K562 (cell line): ENCODE results near the gene TUT1. TPM values are rescaled to one million over a fixed set of nuclear protein-coding genes. Genes with fewer than 3 reads are reported as not detected.
A peak's percentile ranks its signal among the peaks of the same experiment; 100 is the strongest.

Experiments
- ATAC-seq: fragments of 200-7000 bp; cut with Tn5 transposase; 3 replicates; pipeline ENCODE4 v1.9.1; 2020; ENCODE audit warnings: moderate library complexity
- BruUV-seq: library from RNA; stranded (reverse); fragments of 400-500 nt; replicated peaks from 2 replicates; lab custom pipeline; 2021; lab: Mats Ljungman, UMichigan
- CTCF ChIA-PET: fragments of 300-600 bp; formaldehyde crosslinking; extraction: SDS; loops from one replicate; lab custom pipeline; 2021; ENCODE audit warnings: low intra/inter-chr PET ratio; lab: Yijun Ruan, JAX
- POLR2A ChIA-PET: fragments of 300-600, 350-650 bp; sonication (Branson Sonifier 250); formaldehyde crosslinking; extraction: SDS; loops from one replicate; lab custom pipeline; 2021; ENCODE audit warnings: antibody characterized with exemption, inconsistent platforms; lab: Yijun Ruan, JAX
- DNase-seq, 4 experiments: peaks; one replicate each; pipeline versions ENCODE4 v3.0.0 to v3.0.0-alpha.2; 2011 to 2018; ENCODE audit warnings: low spot score in 3 of 4, mixed read lengths in 3 of 4; ENCODE audit errors: extremely low read depth in 1 of 4
- FAIRE-seq: peaks from 2 replicates; lab custom pipeline; 2011; peaks lifted over from hg19 to GRCh38; lab: Jason Lieb, UNC
- H2AFZ ChIP-seq: 2 replicates; pipeline ENCODE4 v1.6.0; 2011; ENCODE audit warnings: low read depth, low read length, control low read depth, inconsistent platforms
- H3K27ac ChIP-seq: fragments of 200-600 bp; 3 replicates; pipeline ENCODE4 v1.8.0; 2011; ENCODE audit warnings: low read depth, mild to moderate bottlenecking, control low read depth, inconsistent platforms, low read length, moderate library complexity, mixed read lengths; ENCODE audit errors: extremely low read depth
- H3K27me3 ChIP-seq, 2 experiments: fragments of 300-600 bp in 1 of 2; 2 replicates in 1 of 2; 3 replicates in 1 of 2; pipeline versions ENCODE4 v1.6.0 to v1.8.0; 2011; ENCODE audit warnings: inconsistent platforms in 2 of 2, low read length in 2 of 2, mild to moderate bottlenecking in 1 of 2, mixed read lengths in 1 of 2, moderate library complexity in 1 of 2; ENCODE audit not compliant: control insufficient read depth in 2 of 2, insufficient read depth in 2 of 2
- H3K36me3 ChIP-seq: fragments of 300-600 bp; 3 replicates; pipeline ENCODE4 v1.8.0; 2011; ENCODE audit warnings: mild to moderate bottlenecking, low read length, inconsistent platforms; ENCODE audit not compliant: control insufficient read depth, insufficient read depth
- H3K4me1 ChIP-seq, 2 experiments: fragments of 200-600 bp in 1 of 2; replicated peaks in 1 of 2; 2 replicates in 1 of 2; 3 replicates in 1 of 2; pipeline versions ENCODE4 v1.5.1 to v1.8.0; 2011; ENCODE audit warnings: inconsistent platforms in 2 of 2, low read length in 2 of 2, mild to moderate bottlenecking in 1 of 2, mixed read lengths in 1 of 2, moderate library complexity in 1 of 2; ENCODE audit not compliant: control insufficient read depth in 2 of 2, insufficient read depth in 2 of 2
- H3K4me2 ChIP-seq: 2 replicates; pipeline ENCODE4 v1.6.1; 2011; ENCODE audit warnings: low read length, control low read depth, inconsistent platforms, mixed read lengths; ENCODE audit not compliant: insufficient read depth
- H3K4me3 ChIP-seq: fragments of 200-600 bp; sonication (generic), shearing (Covaris generic); 2 replicates; pipeline ENCODE4 v1.5.1; 2016; ENCODE audit warnings: control low read depth, inconsistent platforms
- H3K79me2 ChIP-seq: fragments of 200-600 bp; 3 replicates; pipeline ENCODE4 v1.8.0; 2011; ENCODE audit warnings: low read length, inconsistent platforms; ENCODE audit not compliant: control insufficient read depth, insufficient read depth
- H3K9ac ChIP-seq, 2 experiments: 2 replicates each; pipeline versions ENCODE4 v1.6.0 to v1.6.1; 2011; ENCODE audit warnings: low read depth in 2 of 2, low read length in 2 of 2, control low read depth in 1 of 2, inconsistent platforms in 1 of 2, mild to moderate bottlenecking in 1 of 2, mixed read lengths in 1 of 2; ENCODE audit not compliant: insufficient read depth in 1 of 2
- H3K9me1 ChIP-seq: one replicate; pipeline ENCODE4 v1.6.0; 2011; ENCODE audit warnings: inconsistent platforms, mild to moderate bottlenecking, low read length, moderate library complexity; ENCODE audit not compliant: control insufficient read depth, insufficient read depth
- H3K9me3 ChIP-seq: replicated peaks from 2 replicates; pipeline ENCODE4 v1.5.1; 2011; ENCODE audit warnings: low read depth, low read length, inconsistent platforms; ENCODE audit not compliant: control insufficient read depth, insufficient read depth
- H4K20me1 ChIP-seq: replicated peaks from 2 replicates; pipeline ENCODE4 v1.6.1; 2011; ENCODE audit warnings: low read length, inconsistent platforms, mixed read lengths; ENCODE audit not compliant: control insufficient read depth, insufficient read depth
- BCOR ChIP-seq: fragments of 450-650 bp; IDR thresholded peaks from 2 replicates; pipeline ENCODE4 v1.6.1; 2016
- CBX1 ChIP-seq: sonication (generic); IDR thresholded peaks from 2 replicates; pipeline ENCODE4 v1.6.1; 2016; ENCODE audit warnings: antibody characterized with exemption, low read depth, mild to moderate bottlenecking
- CREB3 ChIP-seq: fragments of 450-650 bp; conservative IDR thresholded peaks from 2 replicates; pipeline ENCODE4 v1.6.1; 2016; ENCODE audit warnings: missing genetic modification characterization, low read depth, mild to moderate bottlenecking, missing compliant biosample characterization, moderate library complexity
- E2F8 ChIP-seq: fragments of 450-650 bp; IDR thresholded peaks from 2 replicates; pipeline ENCODE4 v1.7.1; 2018; ENCODE audit warnings: mild to moderate bottlenecking, low read depth; ENCODE audit not compliant: partially characterized antibody
- FOXM1 ChIP-seq, 2 experiments: fragments of 450-650 bp in 1 of 2; sonication (generic) in 1 of 2; formaldehyde crosslinking in 1 of 2; IDR thresholded peaks; 2 replicates each; pipeline versions ENCODE4 v1.6.1 to v1.9.0; 2017 to 2022; ENCODE audit warnings: low read depth in 2 of 2, mild to moderate bottlenecking in 2 of 2, missing genetic modification reagents in 1 of 2, moderate library complexity in 1 of 2
- HNRNPLL ChIP-seq: fragments of 200-400 bp; formaldehyde crosslinking; IDR thresholded peaks from 2 replicates; pipeline ENCODE4 v1.6.1; 2017; ENCODE audit warnings: low read length, low read depth, mild to moderate bottlenecking; ENCODE audit not compliant: poor library complexity, severe bottlenecking
- KAT8 ChIP-seq: fragments of 450-650 bp; IDR thresholded peaks from 2 replicates; pipeline ENCODE4 v1.6.1; 2016; ENCODE audit warnings: low read depth, mild to moderate bottlenecking
- MCM3 ChIP-seq: fragments of 450-650 bp; IDR thresholded peaks from 2 replicates; pipeline ENCODE4 v1.6.1; 2016
- MCM5 ChIP-seq: fragments of 450-650 bp; IDR thresholded peaks from 2 replicates; pipeline ENCODE4 v1.6.1; 2016; ENCODE audit warnings: low read depth
- SRSF9 ChIP-seq: fragments of 200-400 bp; formaldehyde crosslinking; IDR thresholded peaks from 2 replicates; pipeline ENCODE4 v1.6.1; 2017; ENCODE audit warnings: low read depth, low read length, borderline replicate concordance
- TBP ChIP-seq: optimal IDR thresholded peaks from 2 replicates; pipeline ENCODE3; 2011; ENCODE audit warnings: low read depth, low read length, improper control_type of control experiment
- TRIM28 ChIP-seq: fragments of 450-650 bp; IDR thresholded peaks from 2 replicates; pipeline ENCODE4 v1.6.1; 2017
- TSHZ1 ChIP-seq: fragments of 250-450 bp; sonication (Bioruptor Pico); IDR thresholded peaks from 2 replicates; pipeline ENCODE4 v1.4.0; 2020; ENCODE audit warnings: mild to moderate bottlenecking, moderate library complexity
- ZFP36 ChIP-seq: fragments of 150-350 bp; IDR thresholded peaks from 2 replicates; pipeline ENCODE4 v1.6.1; 2018; ENCODE audit warnings: low read length, low read depth; ENCODE audit not compliant: partially characterized antibody
- WGBS: fragments of 100-300 bp; shearing (Covaris generic); methylation state at CpG from one replicate; pipeline ENCODE4 v1.1.6; 2016; ENCODE audit warnings: low coverage, mixed read lengths; ENCODE audit not compliant: insufficient coverage; ENCODE audit errors: missing lambda C conversion rate; 5-methylcytosine and 5-hydroxymethylcytosine counted together
- in situ Hi-C: fragments of 300-500 bp; cut with MboI; formaldehyde crosslinking; loops from 4 replicates; pipeline ENCODE4 v1.15.0; 2018; ENCODE audit warnings: inconsistent platforms, mixed read lengths
- intact Hi-C: fragments of 100-400 bp; cut with micrococcal nuclease; formaldehyde crosslinking; loops from 2 replicates; pipeline ENCODE4 v1.14.2; 2022
- polyA plus RNA-seq, 8 experiments: library from polyadenylated mRNA; depleted of rRNA in 4 of 8; stranded (reverse) in 5 of 8; unstranded in 3 of 8; fragments of >200 nt; fragmentation: Nextera tagmentation in 2 of 8; fragmentation: Illumina TruSeq in 1 of 8; extraction: Ambion mirVana in 2 of 8; extraction: Trizol in 1 of 8; gene quantifications; 2 replicates each; pipeline versions ENCODE4 v1.2.1 to v1.2.3, GENCODE V29; 2011 to 2014; ENCODE audit warnings: inconsistent platforms in 1 of 8, missing spikeins in 1 of 8
- total RNA-seq, 7 experiments: library from RNA; depleted of rRNA in 6 of 7; stranded (reverse); fragments of >200 nt in 6 of 7; fragmentation: Illumina TruSeq in 2 of 7; extraction: Trizol in 2 of 7; gene quantifications; 2 replicates each; pipeline versions ENCODE4 v1.2.1 to v1.2.3, GENCODE V29; 2011 to 2021; ENCODE audit warnings: low replicate concordance in 1 of 7

TUT1 gene
- total and polyA plus RNA-seq, 9 of the 15 experiments (the other 6 are each of a cell fraction or from before 2014, with no cell fraction given), result 0.66 to 44.3 (median 15.7) TPM

- BruUV-seq, result TSS peak; percentile 55
- H3K4me1 ChIP-seq, result peaks cover 12 to 18% of the 10 kb centered on the region in 2 experiments; a peak in 4 of 5 replicates
- H3K9me3 ChIP-seq, result no peaks in the 10 kb centered on the region
- peak overlapping the region; percentile 84 for H3K27ac ChIP-seq
- ChIA-PET CTCF (interaction anchor here (1.6 kb wide), 1 partner anchor 9 kb away, joined by 14 read pairs; the partner anchor contains the start of gene EML3), POLR2A (interaction anchor here (0.9 to 2.6 kb wide), 14 partner anchors 9 to 234 kb away, joined by 3 to 24 read pairs (median 4); partner anchors contain the start of genes C11orf98, CSKMT, EML3 and GANAB)
- H3K27me3 ChIP-seq, result no peaks in the 10 kb centered on the region
- H2AFZ ChIP-seq, result peak overlapping the region; percentile 79
- H3K9me1 ChIP-seq, result no peaks in the 10 kb centered on the region
- peaks cover 20% of the 10 kb centered on the region for H3K79me2 ChIP-seq
- no peak for FAIRE-seq
- H4K20me1 ChIP-seq, result no peaks in the 10 kb centered on the region
- H3K36me3 ChIP-seq, result peaks cover 34% of the 10 kb centered on the region; the same call in 2 of the 3 replicates
- no peak for ATAC-seq
- peak overlapping the region; percentile 73 for H3K4me3 ChIP-seq
- WGBS, result 11% methylated on average over 8 of the region's 8 CpGs
- intact Hi-C loops, result no loop called here
- peak overlapping the region; percentile 93 for H3K4me2 ChIP-seq
- peak overlapping the region; percentile 85 to 93 for H3K9ac ChIP-seq
- no peak for DNase-seq
- in situ Hi-C loops, result loop anchor here (10.0 kb wide), 1 partner anchor 1196 kb away; the partner anchor contains the start of gene CPSF7
- no peak for TF ChIP-seq TSHZ1 (CRISPR knock-in tag)
- TF ChIP-seq MCM5, result no peak
- no peak for TF ChIP-seq CREB3
- no peak for TF ChIP-seq E2F8
- peak; percentile 17 for TF ChIP-seq TBP
- peak; percentile 61; the same call in 1 of the 2 replicates for TF ChIP-seq BCOR
- TF ChIP-seq CBX1, result 0 out of 2 replicates have a peak, but pooled peaks have one; percentile 31
- TF ChIP-seq MCM3, result no peak
- no peak for TF ChIP-seq SRSF9
- TF ChIP-seq FOXM1 (IDR thresholded peaks at IDR 0.05; ENCODE audit: low read depth), result no peak
- no peak for TF ChIP-seq FOXM1 (CRISPR knock-in tag; IDR thresholded peaks at IDR 0.05; ENCODE audit: low read depth)
- 0 out of 2 replicates have a peak, but pooled peaks have one; percentile 48 for TF ChIP-seq TRIM28
- TF ChIP-seq KAT8, result no peak
- peak; percentile 93 for TF ChIP-seq ZFP36
- TF ChIP-seq HNRNPLL, result no peak
These were observed 29.8 kb upstream of the TUT1 start for GRCh38 chr11:62621027-62621566.
